SK-N-SH (cell line): ENCODE results near the gene CPPED1. TPM values are rescaled to one million over a fixed set of nuclear protein-coding genes. Genes with fewer than 3 reads are reported as not detected.

Experiments used
- CTCF ChIA-PET: fragments of 300-600, 350-600 bp; formaldehyde crosslinking; extraction: SDS; loops from one replicate; lab custom pipeline; 2021; lab: Yijun Ruan, JAX
- POLR2A ChIA-PET: fragments of 350-600 bp; sonication (Branson Sonifier 250); formaldehyde crosslinking; extraction: SDS; loops from one replicate; lab custom pipeline; 2020; ENCODE audit warnings: antibody characterized with exemption, inconsistent platforms; lab: Yijun Ruan, JAX
- DNase-seq: peaks from one replicate; pipeline ENCODE4 v3.0.0; 2012
- H2AFZ ChIP-seq: fragments of 200-600 bp; sonication (generic); 2 replicates; pipeline ENCODE4 v1.8.1; 2016; ENCODE audit warnings: antibody characterized with exemption, mild to moderate bottlenecking, low read depth
- H3F3A ChIP-seq: fragments of 200-600 bp; sonication (generic); replicated peaks from 2 replicates; pipeline ENCODE3; 2016; ENCODE audit warnings: antibody characterized with exemption, mild to moderate bottlenecking; ENCODE audit not compliant: insufficient read depth
- H3K27ac ChIP-seq, 2 experiments: fragments of 200-500 bp in 1 of 2; fragments of 200-600 bp in 1 of 2; sonication (Bioruptor generic) in 1 of 2; sonication (generic), shearing (Covaris generic) in 1 of 2; 2 replicates each; pipeline versions ENCODE4 v1.5.1 to v1.6.1; 2014 to 2016; ENCODE audit warnings: low read depth in 2 of 2, inconsistent platforms in 1 of 2, low read length in 1 of 2, mild to moderate bottlenecking in 1 of 2, mixed read lengths in 1 of 2
- H3K27me3 ChIP-seq: fragments of 200-600 bp; sonication (generic), shearing (Covaris generic); 2 replicates; pipeline ENCODE4 v1.6.1; 2016; ENCODE audit warnings: mixed run types; ENCODE audit not compliant: insufficient read depth
- H3K36me3 ChIP-seq, 2 experiments: fragments of 200-500 bp in 1 of 2; fragments of 200-600 bp in 1 of 2; sonication (Bioruptor generic) in 1 of 2; sonication (generic) in 1 of 2; replicated peaks in 1 of 2; 2 replicates each; pipeline versions ENCODE3 to v1.5.1; 2014 to 2016; ENCODE audit warnings: low read length in 1 of 2, mild to moderate bottlenecking in 1 of 2; ENCODE audit not compliant: insufficient read depth in 2 of 2, control insufficient read depth in 1 of 2
- H3K4me1 ChIP-seq, 2 experiments: fragments of 200-500 bp in 1 of 2; fragments of 200-600 bp in 1 of 2; sonication (Bioruptor generic) in 1 of 2; sonication (generic), shearing (Covaris generic) in 1 of 2; 2 replicates each; pipeline versions ENCODE4 v1.5.1 to v1.6.1; 2014 to 2016; ENCODE audit warnings: low read depth in 1 of 2, low read length in 1 of 2, mixed run types in 1 of 2; ENCODE audit not compliant: insufficient read depth in 2 of 2, control insufficient read depth in 1 of 2
- H3K4me2 ChIP-seq: fragments of 200-600 bp; sonication (generic), shearing (Covaris generic); 2 replicates; pipeline ENCODE4 v1.6.1; 2017; ENCODE audit warnings: mixed run types
- H3K4me3 ChIP-seq, 2 experiments: fragments of 200-500 bp in 1 of 2; fragments of 200-600 bp in 1 of 2; sonication (Bioruptor generic) in 1 of 2; sonication (generic), shearing (Covaris generic) in 1 of 2; 2 replicates each; pipeline versions ENCODE4 v1.5.1 to v1.8.1; 2014 to 2016; ENCODE audit warnings: low read depth in 2 of 2, inconsistent platforms in 1 of 2, low read length in 1 of 2, mild to moderate bottlenecking in 1 of 2, mixed read lengths in 1 of 2, moderate library complexity in 1 of 2
- H3K79me2 ChIP-seq: fragments of 200-600 bp; sonication (generic); 2 replicates; pipeline ENCODE4 v1.8.1; 2017; ENCODE audit warnings: mild to moderate bottlenecking; ENCODE audit not compliant: insufficient read depth
- H3K9ac ChIP-seq: fragments of 200-600 bp; sonication (generic); 2 replicates; pipeline ENCODE4 v1.6.1; 2017; ENCODE audit warnings: mixed run types
- H3K9me2 ChIP-seq: fragments of 200-600 bp; sonication (generic); 2 replicates; pipeline ENCODE4 v1.6.1; 2017; ENCODE audit warnings: mixed run types
- H3K9me3 ChIP-seq: fragments of 200-600 bp; sonication (generic); 2 replicates; pipeline ENCODE4 v1.6.1; 2017; ENCODE audit warnings: mixed run types, mild to moderate bottlenecking, moderate library complexity
- H4K20me1 ChIP-seq: fragments of 200-600 bp; sonication (generic); 2 replicates; pipeline ENCODE4 v1.6.1; 2017; ENCODE audit warnings: mild to moderate bottlenecking, mixed run types; ENCODE audit not compliant: insufficient read depth
- CTCF ChIP-seq: fragments of 200-600 bp; sonication (generic); IDR thresholded peaks from 2 replicates; pipeline ENCODE4 v1.6.1; 2017; ENCODE audit warnings: antibody characterized with exemption, mild to moderate bottlenecking, moderate library complexity
- JUND ChIP-seq: IDR thresholded peaks from 2 replicates; pipeline ENCODE4 v1.4.0; 2012
- MAX ChIP-seq: IDR thresholded peaks from 2 replicates; pipeline ENCODE4 v1.4.0; 2012; ENCODE audit warnings: low read depth
- NRF1 ChIP-seq: IDR thresholded peaks from 2 replicates; pipeline ENCODE4 v1.6.1; 2012; ENCODE audit warnings: low read depth, mild to moderate bottlenecking, low read length
- RAD21 ChIP-seq: IDR thresholded peaks from 2 replicates; pipeline ENCODE4 v1.6.1; 2012; ENCODE audit warnings: mild to moderate bottlenecking, low read length
- RCOR1 ChIP-seq: fragments of 150-350 bp; IDR thresholded peaks from 2 replicates; pipeline ENCODE4 v1.6.1; 2017; ENCODE audit warnings: antibody characterized with exemption, low read length
- RFX5 ChIP-seq: IDR thresholded peaks from 2 replicates; pipeline ENCODE4 v1.6.1; 2012; ENCODE audit warnings: mild to moderate bottlenecking, improper control_type of control experiment, low read length
- RXRA ChIP-seq: IDR thresholded peaks from 2 replicates; pipeline ENCODE4 v1.4.0; 2012; ENCODE audit warnings: low read depth, mild to moderate bottlenecking, borderline replicate concordance
- SMC3 ChIP-seq: IDR thresholded peaks from 2 replicates; pipeline ENCODE4 v1.6.1; 2012; ENCODE audit warnings: low read depth, low read length, improper control_type of control experiment
- TAF1 ChIP-seq: IDR thresholded peaks from 2 replicates; pipeline ENCODE4 v1.6.1; 2012; ENCODE audit warnings: low read depth, mild to moderate bottlenecking, low read length, moderate library complexity, borderline replicate concordance
- TEAD4 ChIP-seq: IDR thresholded peaks from 2 replicates; pipeline ENCODE4 v1.4.0; 2012; ENCODE audit warnings: mild to moderate bottlenecking, borderline replicate concordance; ENCODE audit not compliant: insufficient read depth
- WGBS: methylation state at CpG from one replicate; pipeline ENCODE4 v1.1.6; 2017; ENCODE audit warnings: low lambda C conversion rate; 5-methylcytosine and 5-hydroxymethylcytosine counted together
- polyA plus RNA-seq, 3 experiments: library from polyadenylated mRNA; depleted of rRNA; stranded (reverse); fragments of >200 nt; gene quantifications; 2 replicates each; pipeline ENCODE4 v1.2.3, GENCODE V29; 2012
- TF ChIP-seq, protein P1 (sequence below): fragments of 150-350 bp; IDR thresholded peaks from 2 replicates; pipeline ENCODE4 v1.6.1; 2017; ENCODE audit warnings: antibody characterized with exemption, low read length, low read depth, borderline replicate concordance
- TF ChIP-seq, protein P2 (sequence below): fragments of 150-350 bp; IDR thresholded peaks from 2 replicates; pipeline ENCODE4 v1.6.1; 2016; ENCODE audit warnings: mild to moderate bottlenecking, low read depth, low read length
- TF ChIP-seq, protein P3 (sequence below): IDR thresholded peaks from 2 replicates; pipeline ENCODE4 v1.4.0; 2012; ENCODE audit warnings: low read depth, borderline replicate concordance

CPPED1 gene
- polyA plus RNA-seq, 1 of the 3 experiments (the other 2 are of a cell fraction): 11.9 TPM

DNA sequence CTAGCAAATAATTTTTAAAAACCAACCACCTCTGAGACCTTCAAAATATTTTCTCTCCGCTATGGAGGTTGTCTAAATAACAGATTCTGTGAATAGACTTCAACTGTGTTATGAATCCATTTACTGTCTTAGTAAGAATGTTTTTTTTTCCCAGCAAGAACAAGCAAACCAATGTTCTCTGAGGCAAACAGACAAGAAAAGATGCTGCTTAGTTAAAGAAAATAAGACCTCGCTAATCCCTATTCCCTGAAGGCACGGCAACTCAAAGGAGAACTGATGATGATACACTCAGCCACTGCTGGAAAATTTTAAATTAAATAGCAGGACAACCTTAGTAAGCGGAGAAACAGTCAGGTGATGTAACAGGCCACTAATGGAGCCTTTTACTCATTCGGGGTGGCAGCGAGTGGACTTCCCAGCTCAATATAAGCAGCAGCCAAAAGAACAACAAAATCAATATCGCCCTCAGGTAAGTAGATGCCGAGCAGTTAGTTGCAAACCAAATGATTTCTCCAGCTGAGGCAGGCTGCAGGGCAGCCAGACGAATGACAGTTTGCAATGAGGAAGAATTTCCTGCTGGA, 81.8 kb downstream of the CPPED1 start:
- CTCF ChIA-PET: no interaction called here

More for the DNA sequence above, 81.8 kb downstream of the CPPED1 start:
- Histone ChIP-seq H3K4me1 (no peaks in the 10 kb centered on the region), H3K36me3 (peaks cover 0 to 5% of the 10 kb centered on the region in 2 experiments), H2AFZ (no peak overlapping the region), H3K9me2 (no peaks in the 10 kb centered on the region), H3K9ac (no peak overlapping the region), H3K27ac (no peak overlapping the region), H3F3A (no peaks in the 10 kb centered on the region), H3K79me2 (peaks cover 9% of the 10 kb centered on the region), H4K20me1 (no peaks in the 10 kb centered on the region), H3K9me3 (no peaks in the 10 kb centered on the region), H3K27me3 (no peaks in the 10 kb centered on the region), H3K4me2 (no peak overlapping the region), H3K4me3 (no peak overlapping the region)
- POLR2A ChIA-PET: no interaction called here
- TF ChIP-seq JUND (no peak), CTCF (no peak), RXRA (no peak), MAX (no peak), NRF1 (no peak), TEAD4 (no peak), RCOR1 (no peak), RFX5 (no peak), RAD21 (no peak), TAF1 (no peak), SMC3 (no peak)
- TF ChIP-seq, protein P1, sequence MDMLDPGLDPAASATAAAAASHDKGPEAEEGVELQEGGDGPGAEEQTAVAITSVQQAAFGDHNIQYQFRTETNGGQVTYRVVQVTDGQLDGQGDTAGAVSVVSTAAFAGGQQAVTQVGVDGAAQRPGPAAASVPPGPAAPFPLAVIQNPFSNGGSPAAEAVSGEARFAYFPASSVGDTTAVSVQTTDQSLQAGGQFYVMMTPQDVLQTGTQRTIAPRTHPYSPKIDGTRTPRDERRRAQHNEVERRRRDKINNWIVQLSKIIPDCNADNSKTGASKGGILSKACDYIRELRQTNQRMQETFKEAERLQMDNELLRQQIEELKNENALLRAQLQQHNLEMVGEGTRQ: no peak
- TF ChIP-seq, protein P2, sequence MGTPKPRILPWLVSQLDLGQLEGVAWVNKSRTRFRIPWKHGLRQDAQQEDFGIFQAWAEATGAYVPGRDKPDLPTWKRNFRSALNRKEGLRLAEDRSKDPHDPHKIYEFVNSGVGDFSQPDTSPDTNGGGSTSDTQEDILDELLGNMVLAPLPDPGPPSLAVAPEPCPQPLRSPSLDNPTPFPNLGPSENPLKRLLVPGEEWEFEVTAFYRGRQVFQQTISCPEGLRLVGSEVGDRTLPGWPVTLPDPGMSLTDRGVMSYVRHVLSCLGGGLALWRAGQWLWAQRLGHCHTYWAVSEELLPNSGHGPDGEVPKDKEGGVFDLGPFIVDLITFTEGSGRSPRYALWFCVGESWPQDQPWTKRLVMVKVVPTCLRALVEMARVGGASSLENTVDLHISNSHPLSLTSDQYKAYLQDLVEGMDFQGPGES: no peak
- TF ChIP-seq, protein P3, sequence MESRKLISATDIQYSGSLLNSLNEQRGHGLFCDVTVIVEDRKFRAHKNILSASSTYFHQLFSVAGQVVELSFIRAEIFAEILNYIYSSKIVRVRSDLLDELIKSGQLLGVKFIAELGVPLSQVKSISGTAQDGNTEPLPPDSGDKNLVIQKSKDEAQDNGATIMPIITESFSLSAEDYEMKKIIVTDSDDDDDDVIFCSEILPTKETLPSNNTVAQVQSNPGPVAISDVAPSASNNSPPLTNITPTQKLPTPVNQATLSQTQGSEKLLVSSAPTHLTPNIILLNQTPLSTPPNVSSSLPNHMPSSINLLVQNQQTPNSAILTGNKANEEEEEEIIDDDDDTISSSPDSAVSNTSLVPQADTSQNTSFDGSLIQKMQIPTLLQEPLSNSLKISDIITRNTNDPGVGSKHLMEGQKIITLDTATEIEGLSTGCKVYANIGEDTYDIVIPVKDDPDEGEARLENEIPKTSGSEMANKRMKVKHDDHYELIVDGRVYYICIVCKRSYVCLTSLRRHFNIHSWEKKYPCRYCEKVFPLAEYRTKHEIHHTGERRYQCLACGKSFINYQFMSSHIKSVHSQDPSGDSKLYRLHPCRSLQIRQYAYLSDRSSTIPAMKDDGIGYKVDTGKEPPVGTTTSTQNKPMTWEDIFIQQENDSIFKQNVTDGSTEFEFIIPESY: no peak
- 95% methylated on average over 9 of the region's 9 CpGs for WGBS
- no peak for DNase-seq
